SU-DHL-6 (cell line): ENCODE measurements around the gene FAM13C.

Experiments used
- H2AFZ ChIP-seq: fragments of 200-600 bp; sonication (generic); 2 replicates; pipeline ENCODE4 v1.6.1; 2014; ENCODE audit warnings: low read depth, mild to moderate bottlenecking, moderate library complexity, mixed read lengths, antibody characterized with exemption, low read length; ENCODE audit not compliant: severe bottlenecking
- H3F3A ChIP-seq: fragments of 200-600 bp; shearing (Covaris generic); 2 replicates; pipeline ENCODE4 v1.6.0; 2016; ENCODE audit warnings: antibody characterized with exemption, mild to moderate bottlenecking; ENCODE audit not compliant: insufficient read depth
- H3K27ac ChIP-seq: fragments of 200-600 bp; sonication (generic); 2 replicates; pipeline ENCODE4 v1.5.1; 2016; ENCODE audit warnings: low read depth, mild to moderate bottlenecking, low read length, moderate library complexity, mixed read lengths
- H3K27me3 ChIP-seq: fragments of 200-600 bp; sonication (generic), shearing (Covaris generic); 2 replicates; pipeline ENCODE4 v1.6.0; 2014; ENCODE audit warnings: mild to moderate bottlenecking, low read length
- H3K36me3 ChIP-seq: fragments of 200-600 bp; sonication (generic); 2 replicates; pipeline ENCODE4 v1.6.1; 2014; ENCODE audit warnings: mild to moderate bottlenecking, low read length, mixed read lengths
- H3K4me2 ChIP-seq: fragments of 300-600, 200-600 bp; shearing (Covaris generic), sonication (generic); 2 replicates; pipeline ENCODE4 v1.6.0; 2014; ENCODE audit warnings: low read length, low read depth, mild to moderate bottlenecking; ENCODE audit not compliant: poor library complexity, severe bottlenecking
- H3K4me3 ChIP-seq: fragments of 200-600 bp; sonication (generic); 2 replicates; pipeline ENCODE4 v1.5.1; 2014; ENCODE audit warnings: antibody characterized with exemption, low read length, mild to moderate bottlenecking, mixed read lengths; ENCODE audit not compliant: insufficient read depth, poor library complexity, severe bottlenecking
- H3K79me2 ChIP-seq: fragments of 200-600 bp; sonication (generic); 2 replicates; pipeline ENCODE4 v1.6.1; 2014; ENCODE audit warnings: mild to moderate bottlenecking, low read length, moderate library complexity; ENCODE audit not compliant: insufficient read depth
- H3K9ac ChIP-seq: fragments of 200-600 bp; sonication (generic); 2 replicates; pipeline ENCODE4 v1.7.0; 2014; ENCODE audit warnings: mild to moderate bottlenecking, low read length
- H3K9me2 ChIP-seq: fragments of 200-600 bp; sonication (generic); replicated peaks from 2 replicates; pipeline ENCODE4 v1.6.1; 2014; ENCODE audit warnings: low read length; ENCODE audit not compliant: insufficient read depth
- H3K9me3 ChIP-seq: fragments of 200-600 bp; sonication (generic); 2 replicates; pipeline ENCODE4 v1.6.1; 2014; ENCODE audit warnings: low read length, mixed read lengths; ENCODE audit not compliant: insufficient read depth
- H4K20me1 ChIP-seq: fragments of 200-600 bp; sonication (generic); 2 replicates; pipeline ENCODE4 v1.6.1; 2014; ENCODE audit warnings: low read depth, mild to moderate bottlenecking, antibody characterized with exemption, low read length, moderate library complexity, mixed read lengths
- CTCF ChIP-seq: fragments of 200-600 bp; sonication (generic); IDR thresholded peaks from one replicate; pipeline ENCODE4 v1.5.1; 2017; ENCODE audit warnings: antibody characterized with exemption, mild to moderate bottlenecking, low read length, moderate library complexity; ENCODE audit not compliant: insufficient read depth, poor library complexity, severe bottlenecking
- EZH2phosphoT487 ChIP-seq: fragments of 200-600 bp; sonication (generic), shearing (Covaris generic); conservative IDR thresholded peaks from 2 replicates; pipeline ENCODE4 v1.6.1; 2018; ENCODE audit warnings: mild to moderate bottlenecking, antibody characterized with exemption, low read length, moderate library complexity, mixed read lengths

Gene FAM13C

GRCh38 chr10:59395984-59396383 is 33.6 kb upstream of the FAM13C start:
- no peak overlapping the region for H3K27ac ChIP-seq
- H3K4me2 ChIP-seq: no peak overlapping the region
- TF ChIP-seq CTCF (no peak), EZH2phosphoT487 (no peak)
- no peaks in the 10 kb centered on the region for H3K79me2 ChIP-seq
- H3F3A ChIP-seq: no peaks in the 10 kb centered on the region
- no peaks in the 10 kb centered on the region for H3K9me2 ChIP-seq
- H3K9ac ChIP-seq: no peak overlapping the region
- no peaks in the 10 kb centered on the region for H3K36me3 ChIP-seq
- no peaks in the 10 kb centered on the region for H4K20me1 ChIP-seq
- no peak overlapping the region for H3K4me3 ChIP-seq
- no peaks in the 10 kb centered on the region for H3K27me3 ChIP-seq
- H3K9me3 ChIP-seq: no peaks in the 10 kb centered on the region
- no peak overlapping the region for H2AFZ ChIP-seq

GRCh38 chr10:59393349-59393748 is 31.0 kb upstream of the FAM13C start:
- no peak for TF ChIP-seq CTCF
- no peak for TF ChIP-seq EZH2phosphoT487
- Histone ChIP-seq H3K4me2 (no peak overlapping the region), H4K20me1 (no peaks in the 10 kb centered on the region)

GRCh38 chr10:59391060-59391459 is 28.7 kb upstream of the FAM13C start:
- H3K36me3 ChIP-seq: no peaks in the 10 kb centered on the region
- no peaks in the 10 kb centered on the region for H3K9me2 ChIP-seq
- H3F3A ChIP-seq: no peaks in the 10 kb centered on the region
- H3K27ac ChIP-seq: no peak overlapping the region
- no peaks in the 10 kb centered on the region for H3K27me3 ChIP-seq
- no peak overlapping the region for H3K9ac ChIP-seq
- H2AFZ ChIP-seq: no peak overlapping the region
- H3K9me3 ChIP-seq: no peaks in the 10 kb centered on the region
- no peak for TF ChIP-seq CTCF
- TF ChIP-seq EZH2phosphoT487: no peak
- no peaks in the 10 kb centered on the region for H3K79me2 ChIP-seq
- no peaks in the 10 kb centered on the region for H4K20me1 ChIP-seq
- no peak overlapping the region for H3K4me2 ChIP-seq
- no peak overlapping the region for H3K4me3 ChIP-seq

More at GRCh38 chr10:59393349-59393748, 31.0 kb upstream of the FAM13C start:
- no peak overlapping the region for H3K4me3 ChIP-seq
- H3K27ac ChIP-seq: no peak overlapping the region
- H2AFZ ChIP-seq: no peak overlapping the region
- H3F3A ChIP-seq: no peaks in the 10 kb centered on the region
- H3K36me3 ChIP-seq: no peaks in the 10 kb centered on the region
- H3K27me3 ChIP-seq: no peaks in the 10 kb centered on the region
- no peaks in the 10 kb centered on the region for H3K79me2 ChIP-seq
- H3K9me2 ChIP-seq: no peaks in the 10 kb centered on the region
- no peaks in the 10 kb centered on the region for H3K9me3 ChIP-seq
- H3K9ac ChIP-seq: no peak overlapping the region

GRCh38 chr10:59388671-59388976 is 26.3 kb upstream of the FAM13C start:
- TF ChIP-seq EZH2phosphoT487 (no peak), CTCF (no peak)
- Histone ChIP-seq H3K9ac (no peak overlapping the region), H3F3A (no peaks in the 10 kb centered on the region), H3K27ac (no peak overlapping the region), H3K36me3 (no peaks in the 10 kb centered on the region), H3K4me2 (no peak overlapping the region), H3K4me3 (no peak overlapping the region), H3K79me2 (no peaks in the 10 kb centered on the region), H2AFZ (no peak overlapping the region), H3K27me3 (no peaks in the 10 kb centered on the region), H3K9me3 (no peaks in the 10 kb centered on the region), H4K20me1 (no peaks in the 10 kb centered on the region), H3K9me2 (no peaks in the 10 kb centered on the region)
